Ascending aorta (tissue), 2 donors: ENCODE results near the gene FAM118A. TPM values are rescaled to one million over a fixed set of nuclear protein-coding genes. Genes with fewer than 3 reads are reported as not detected.
"Not testable (repeated sequence)": the region's sequence is repeated elsewhere in the genome, so short reads cannot be mapped to it uniquely, and the experiment has no call there.

Source experiments
- DNase-seq, 2 donors: peaks; one replicate each; pipeline ENCODE4 v3.0.0-alpha.2; 2019; ENCODE audit warnings: low spot score in 2 of 2
- H3K27ac ChIP-seq, 2 donors: fragments of 200-600 bp; sonication (generic); one replicate each; pipeline ENCODE4 v1.5.1; 2016 to 2017; ENCODE audit warnings: mild to moderate bottlenecking in 1 of 2
- H3K27me3 ChIP-seq: fragments of 200-600 bp; sonication (generic); one replicate; pipeline ENCODE4 v1.5.1; 2017
- H3K36me3 ChIP-seq, 2 donors: fragments of 200-600 bp; sonication (generic); one replicate each; pipeline ENCODE4 v1.5.1; 2016
- H3K4me1 ChIP-seq, 2 donors: fragments of 200-600 bp; sonication (generic); one replicate each; pipeline ENCODE4 v1.5.1; 2016 to 2017; ENCODE audit warnings: mild to moderate bottlenecking in 1 of 2
- H3K4me3 ChIP-seq, 2 donors: fragments of 200-600 bp; sonication (generic); one replicate each; pipeline ENCODE4 v1.5.1; 2016 to 2017; ENCODE audit warnings: mild to moderate bottlenecking in 1 of 2
- H3K9me3 ChIP-seq, 2 donors: fragments of 200-600 bp; sonication (generic); one replicate each; pipeline ENCODE4 v1.5.1; 2016
- CTCF ChIP-seq, 3 experiments: fragments of 200-600 bp in 2 of 3; fragments of 450-650 bp in 1 of 3; sonication (generic) in 2 of 3; IDR thresholded peaks; one replicate each; pipeline ENCODE4 v1.5.1; 2016 to 2019; ENCODE audit warnings: antibody characterized with exemption in 3 of 3, mild to moderate bottlenecking in 1 of 3, moderate library complexity in 1 of 3
- intact Hi-C: fragments of 100-400 bp; cut with DNase I; formaldehyde crosslinking; loops from one replicate; pipeline ENCODE4 v1.15.1; 2023
- total RNA-seq: library from RNA; depleted of rRNA; stranded (reverse); fragments of >200 nt; gene quantifications from one replicate; pipeline ENCODE4 v1.1.0, GENCODE V29; 2016

The FAM118A gene
- total RNA-seq, 1 donor from 2014 or later: 23.5 TPM

- Histone ChIP-seq H3K9me3 (no peaks in the 10 kb centered on the region), H3K36me3 (no peaks in the 10 kb centered on the region), H3K4me1 (no peaks in the 10 kb centered on the region), H3K27me3 (no peaks in the 10 kb centered on the region), H3K4me3 (no peak overlapping the region), H3K27ac (no peak overlapping the region)
- DNase-seq: no peak
- intact Hi-C loops: no loop called here
- no peak for TF ChIP-seq CTCF (IDR thresholded peaks at IDR 0.05)
Observed at GRCh38 chr22:45353786-45354185, 44.1 kb downstream of the FAM118A start.

GRCh38 chr22:45357490-45357889 is 47.8 kb downstream of the FAM118A start:
- Histone ChIP-seq H3K4me3 (no peak overlapping the region), H3K9me3 (no peaks in the 10 kb centered on the region), H3K27ac (no peak overlapping the region), H3K36me3 (no peaks in the 10 kb centered on the region), H3K4me1 (no peaks in the 10 kb centered on the region), H3K27me3 (no peaks in the 10 kb centered on the region)
- no peak for TF ChIP-seq CTCF (IDR thresholded peaks at IDR 0.05)
- intact Hi-C loops: no loop called here
- DNase-seq: no peak

GRCh38 chr22:45358127-45358526 is 48.4 kb downstream of the FAM118A start:
- H3K27ac ChIP-seq: no peak overlapping the region
- H3K27me3 ChIP-seq: no peaks in the 10 kb centered on the region
- intact Hi-C loops: no loop called here
- no peaks in the 10 kb centered on the region for H3K36me3 ChIP-seq
- no peaks in the 10 kb centered on the region for H3K9me3 ChIP-seq
- no peak for DNase-seq
- TF ChIP-seq CTCF (IDR thresholded peaks at IDR 0.05): no peak
- no peaks in the 10 kb centered on the region for H3K4me1 ChIP-seq
- H3K4me3 ChIP-seq: no peak overlapping the region

GRCh38 chr22:45359627-45360026 is 49.9 kb downstream of the FAM118A start:
- no peak for TF ChIP-seq CTCF (IDR thresholded peaks at IDR 0.05)
- DNase-seq: no peak
- intact Hi-C loops: no loop called here
- H3K27me3 ChIP-seq: no peaks in the 10 kb centered on the region
- H3K36me3 ChIP-seq: no peaks in the 10 kb centered on the region
- H3K9me3 ChIP-seq: no peaks in the 10 kb centered on the region
- H3K4me3 ChIP-seq: no peak overlapping the region
- H3K27ac ChIP-seq: no peak overlapping the region
- H3K4me1 ChIP-seq: no peaks in the 10 kb centered on the region

GRCh38 chr22:45366713-45367112 is 57.0 kb downstream of the FAM118A start:
- Histone ChIP-seq H3K36me3 (no peaks in the 10 kb centered on the region), H3K27me3 (no peaks in the 10 kb centered on the region), H3K4me1 (no peaks in the 10 kb centered on the region), H3K4me3 (no peak overlapping the region), H3K9me3 (peaks cover 0 to 7% of the 10 kb centered on the region in 2 donors), H3K27ac (no peak overlapping the region)
- DNase-seq: no peak
- intact Hi-C loops: no loop called here
- TF ChIP-seq CTCF (IDR thresholded peaks at IDR 0.05): no peak

GRCh38 chr22:45373592-45373991 is 63.9 kb downstream of the FAM118A start:
- H3K27me3 ChIP-seq, H3K36me3 ChIP-seq, DNase-seq, H3K4me3 ChIP-seq, H3K4me1 ChIP-seq, H3K9me3 ChIP-seq, H3K27ac ChIP-seq, intact Hi-C loops: not testable (repeated sequence)
